Left ventricle myocardium inferior (tissue), 1 donor: ENCODE data around the gene POLA1. TPM values are rescaled to one million over a fixed set of nuclear protein-coding genes. Genes with fewer than 3 reads are reported as not detected.

Source experiments
- DNase-seq: peaks from one replicate; pipeline ENCODE4 v3.0.0-alpha.2; 2020
- H3K27ac ChIP-seq: fragments of 200-600 bp; replicated peaks from 2 replicates; pipeline ENCODE4 v1.8.0; 2021
- H3K27me3 ChIP-seq: fragments of 200-600 bp; 2 replicates; pipeline ENCODE4 v1.8.0; 2021; ENCODE audit warnings: low read depth
- H3K36me3 ChIP-seq: fragments of 200-600 bp; 2 replicates; pipeline ENCODE4 v1.8.0; 2021
- H3K4me1 ChIP-seq: fragments of 200-600 bp; 2 replicates; pipeline ENCODE4 v1.8.0; 2021
- H3K4me3 ChIP-seq: fragments of 200-600 bp; 2 replicates; pipeline ENCODE4 v1.8.0; 2021; ENCODE audit warnings: mild to moderate bottlenecking, moderate library complexity
- H3K9me3 ChIP-seq: fragments of 200-600 bp; replicated peaks from 2 replicates; pipeline ENCODE4 v1.8.0; 2021
- CTCF ChIP-seq: fragments of 200-600 bp; IDR thresholded peaks from 2 replicates; pipeline ENCODE4 v1.8.0; 2021; ENCODE audit warnings: antibody characterized with exemption, mild to moderate bottlenecking, borderline replicate concordance
- intact Hi-C: fragments of 100-400 bp; cut with micrococcal nuclease; formaldehyde crosslinking; loops from one replicate; pipeline ENCODE4 v1.11.0; 2022
- total RNA-seq: library from RNA; stranded (reverse); fragmentation: NEBNext Ultra II Directional; extraction: Animal tissue kit (Norgen Biotek cat#: 25700); gene quantifications from one replicate; pipeline ENCODE4 v1.2.1, GENCODE V29; 2021
- donor health status: DM: no; HTN: yes; CAD: no; lungs with severe emphysema.

Gene POLA1
- total RNA-seq, 1 donor from 2014 or later: 7.3 TPM

GRCh38 chrX:24661292-24661691 lies 32.4 kb upstream of the POLA1 start:
- no peak overlapping the region for H3K27ac ChIP-seq
- TF ChIP-seq CTCF: no peak
- no peaks in the 10 kb centered on the region for H3K9me3 ChIP-seq
- H3K4me1 ChIP-seq: no peaks in the 10 kb centered on the region
- H3K36me3 ChIP-seq: no peaks in the 10 kb centered on the region
- no peak for DNase-seq
- no peaks in the 10 kb centered on the region for H3K27me3 ChIP-seq
- intact Hi-C loops: no loop called here
- H3K4me3 ChIP-seq: no peak overlapping the region

GRCh38 chrX:24662352-24662751 lies 31.4 kb upstream of the POLA1 start:
- Histone ChIP-seq H3K27ac (no peak overlapping the region), H3K4me3 (no peak overlapping the region), H3K4me1 (no peaks in the 10 kb centered on the region), H3K27me3 (no peaks in the 10 kb centered on the region), H3K9me3 (no peaks in the 10 kb centered on the region), H3K36me3 (no peaks in the 10 kb centered on the region)
- no peak for DNase-seq
- intact Hi-C loops: no loop called here
- no peak for TF ChIP-seq CTCF

- intact Hi-C loops: no loop called here
- H3K27ac ChIP-seq: no peak overlapping the region
- no peaks in the 10 kb centered on the region for H3K9me3 ChIP-seq
- H3K36me3 ChIP-seq: no peaks in the 10 kb centered on the region
- H3K4me1 ChIP-seq: no peaks in the 10 kb centered on the region
- H3K4me3 ChIP-seq: no peak overlapping the region
- no peaks in the 10 kb centered on the region for H3K27me3 ChIP-seq
- TF ChIP-seq CTCF: no peak
- DNase-seq: no peak
Measured at GRCh38 chrX:24668111-24668510, 25.6 kb upstream of the POLA1 start.

- Histone ChIP-seq H3K27me3 (no peaks in the 10 kb centered on the region), H3K27ac (no peak overlapping the region), H3K4me3 (no peak overlapping the region), H3K4me1 (no peaks in the 10 kb centered on the region), H3K9me3 (no peaks in the 10 kb centered on the region), H3K36me3 (no peaks in the 10 kb centered on the region)
- TF ChIP-seq CTCF: no peak
- intact Hi-C loops: no loop called here
- no peak for DNase-seq
Measured at GRCh38 chrX:24672701-24673190, 21.0 kb upstream of the POLA1 start.

GRCh38 chrX:24673424-24673823 lies 20.3 kb upstream of the POLA1 start:
- H3K36me3 ChIP-seq: no peaks in the 10 kb centered on the region
- no peak for TF ChIP-seq CTCF
- no peak for DNase-seq
- no peak overlapping the region for H3K27ac ChIP-seq
- intact Hi-C loops: no loop called here
- H3K9me3 ChIP-seq: no peaks in the 10 kb centered on the region
- H3K4me3 ChIP-seq: no peak overlapping the region
- no peaks in the 10 kb centered on the region for H3K4me1 ChIP-seq
- no peaks in the 10 kb centered on the region for H3K27me3 ChIP-seq
